ENCODE results near the gene CCNQ. TPM values are rescaled to one million over a fixed set of nuclear protein-coding genes. Genes with fewer than 3 reads are reported as not detected.

CCNQ gene
- total and polyA plus RNA-seq, 2 donors (not counting 1 experiment from before 2014, with no cell fraction given), result 31.8 to 66.0 TPM

- H3K79me2 ChIP-seq (ENCODE audit: control insufficient read depth, insufficient read depth, low read length), result peaks cover 25% of the 10 kb centered on the region
- no CpG with 5 or more reads among the region's 2 CpGs for WGBS (ENCODE audit: insufficient coverage)
- ATAC-seq (ENCODE audit: low read depth) (no peak), DNase-seq (peak; percentile 12)
- Mint-ChIP-seq H3K27me3 (no peaks in the 10 kb centered on the region), H3K4me3 (peak overlapping the region; percentile 82), H3K9me3 (ENCODE audit: insufficient read depth) (no peaks in the 10 kb centered on the region), H3K27ac (peak overlapping the region; percentile 67), H3K4me1 (peaks cover 41% of the 10 kb centered on the region)
- no peaks in the 10 kb centered on the region for H3K27me3 ChIP-seq (replicated peaks in 1 of 4; ENCODE audit: control extremely low read depth in 1 of 4, control insufficient read depth in 3 of 4, insufficient read depth in 4 of 4, low read length in 3 of 4)
- H4K20me1 ChIP-seq (ENCODE audit: control insufficient read depth, insufficient read depth, low read length, poor library complexity, severe bottlenecking), result peaks cover 19% of the 10 kb centered on the region
- peaks cover 0 to 3% of the 10 kb centered on the region in 2 experiments for H3K36me3 ChIP-seq (replicated peaks in 1 of 2; ENCODE audit: control extremely low read depth in 1 of 2, control insufficient read depth in 1 of 2, extremely low read depth in 1 of 2, insufficient read depth in 2 of 2, low read length in 1 of 2)
- H3K27ac ChIP-seq (ENCODE audit: low read length in 2 of 2), result no peak overlapping the region
- H3K9ac ChIP-seq (ENCODE audit: low read length), result peak overlapping the region; percentile 70
- H3K9me3 ChIP-seq (ENCODE audit: control extremely low read depth in 1 of 3, control insufficient read depth in 2 of 3, insufficient read depth in 1 of 3, low read length in 2 of 3), result no peaks in the 10 kb centered on the region
- H3K4me1 ChIP-seq (ENCODE audit: control insufficient read depth in 2 of 2, insufficient read depth in 2 of 2, low read length in 2 of 2), result peaks cover 29 to 41% of the 10 kb centered on the region in 2 donors
- POLR2A ChIA-PET, result interaction anchor here (1.0 kb wide), 1 partner anchor 9 kb away, joined by 3 read pairs; no protein-coding TSS in a partner anchor
- H3K4me3 ChIP-seq (ENCODE audit: control extremely low read depth in 1 of 5, extremely low read depth in 1 of 5, insufficient read depth in 1 of 5, low read depth in 2 of 5, low read length in 4 of 5), result peak overlapping the region in 4 of 5 experiments; percentile 40 to 77 (median 73)
- intact Hi-C loops (cut with micrococcal nuclease), result no loop called here
- peak overlapping the region; percentile 76 for H2AFZ ChIP-seq (ENCODE audit: insufficient read depth, low read depth, low read length, poor library complexity, severe bottlenecking)
- H3K4me2 ChIP-seq (replicated peaks; ENCODE audit: low read depth, low read length, poor library complexity, severe bottlenecking), result peak overlapping the region; percentile 75
- CTCF ChIA-PET, result interaction anchor here (1.2 to 1.3 kb wide), 2 partner anchors 19 to 45 kb away, joined by 3 to 4 read pairs; no protein-coding TSS in a partner anchor
- no peak for TF ChIP-seq EZH2 (IDR thresholded peaks at IDR 0.05; ENCODE audit: borderline replicate concordance, insufficient read depth, low read depth, low read length, poor library complexity, severe bottlenecking)
These were observed 1.1 kb upstream of the CCNQ start for GRCh38 chrX:153600032-153600373.

- peak overlapping the region; percentile 70 for H3K9ac ChIP-seq (ENCODE audit: low read length)
- H3K79me2 ChIP-seq (ENCODE audit: control insufficient read depth, insufficient read depth, low read length), result peaks cover 31% of the 10 kb centered on the region
- CTCF ChIA-PET, result interaction anchor here (1.2 kb wide), 1 partner anchor 45 kb away, joined by 3 read pairs; no protein-coding TSS in a partner anchor
- H3K9me3 ChIP-seq (ENCODE audit: control extremely low read depth in 1 of 3, control insufficient read depth in 2 of 3, insufficient read depth in 1 of 3, low read length in 2 of 3), result no peaks in the 10 kb centered on the region
- H4K20me1 ChIP-seq (ENCODE audit: control insufficient read depth, insufficient read depth, low read length, poor library complexity, severe bottlenecking), result peaks cover 19% of the 10 kb centered on the region
- peak; percentile 90 for DNase-seq
- peak overlapping the region; percentile 75 for H3K4me2 ChIP-seq (replicated peaks; ENCODE audit: low read depth, low read length, poor library complexity, severe bottlenecking)
- TF ChIP-seq EZH2 (IDR thresholded peaks at IDR 0.05; ENCODE audit: borderline replicate concordance, insufficient read depth, low read depth, low read length, poor library complexity, severe bottlenecking) (no peak), CTCF (IDR thresholded peaks at IDR 0.05) (no peak)
- Mint-ChIP-seq H3K27ac (peak overlapping the region; percentile 67), H3K9me3 (ENCODE audit: insufficient read depth) (no peaks in the 10 kb centered on the region), H3K4me1 (peaks cover 41% of the 10 kb centered on the region), H3K4me3 (peak overlapping the region; percentile 82), H3K27me3 (no peaks in the 10 kb centered on the region)
- peaks cover 29 to 41% of the 10 kb centered on the region in 2 donors for H3K4me1 ChIP-seq (ENCODE audit: control insufficient read depth in 2 of 2, insufficient read depth in 2 of 2, low read length in 2 of 2)
- H3K4me3 ChIP-seq (ENCODE audit: control extremely low read depth in 1 of 5, extremely low read depth in 1 of 5, insufficient read depth in 1 of 5, low read depth in 2 of 5, low read length in 4 of 5), result peak overlapping the region; percentile 40 to 77 (median 73)
- H3K27ac ChIP-seq (ENCODE audit: low read length in 2 of 2), result peak overlapping the region; percentile 18 to 64
- H2AFZ ChIP-seq (ENCODE audit: insufficient read depth, low read depth, low read length, poor library complexity, severe bottlenecking), result peak overlapping the region; percentile 76
- WGBS (ENCODE audit: insufficient coverage), result 0% methylated on average over 66 of the region's 79 CpGs
- intact Hi-C loops (cut with micrococcal nuclease), result loop anchor here (1.0 kb wide), 1 partner anchor 125 kb away; the partner anchor contains the start of genes ABCD1 and BCAP31
- ATAC-seq (ENCODE audit: low read depth), result peak; percentile 84
- POLR2A ChIA-PET, result interaction anchor here (1.0 kb wide), 1 partner anchor 10 kb away, joined by 3 read pairs; no protein-coding TSS in a partner anchor
- peaks cover 0 to 8% of the 10 kb centered on the region in 2 experiments for H3K36me3 ChIP-seq (replicated peaks in 1 of 2; ENCODE audit: control extremely low read depth in 1 of 2, control insufficient read depth in 1 of 2, extremely low read depth in 1 of 2, insufficient read depth in 2 of 2, low read length in 1 of 2)
- H3K27me3 ChIP-seq (replicated peaks in 1 of 4; ENCODE audit: control extremely low read depth in 1 of 4, control insufficient read depth in 3 of 4, insufficient read depth in 4 of 4, low read length in 3 of 4), result no peaks in the 10 kb centered on the region
These were observed 473 bp upstream of the CCNQ start for GRCh38 chrX:153599192-153600031.
